Colonic mucosa (tissue), 4 donors: ENCODE results near the gene IL1RL1. TPM values are rescaled to one million over a fixed set of nuclear protein-coding genes. Genes with fewer than 3 reads are reported as not detected.

Source experiments
- DNase-seq: peaks from one replicate; pipeline ENCODE4 v3.0.0-alpha.2; 2020
- H3K27ac ChIP-seq: fragments of 200-600 bp; one replicate; pipeline ENCODE4 v1.8.0; 2021
- H3K27me3 ChIP-seq: fragments of 200-600 bp; one replicate; pipeline ENCODE4 v1.8.0; 2021
- H3K36me3 ChIP-seq: fragments of 200-600 bp; one replicate; pipeline ENCODE4 v1.8.0; 2021
- H3K4me1 ChIP-seq: fragments of 200-600 bp; one replicate; pipeline ENCODE4 v1.8.0; 2021; ENCODE audit warnings: mild to moderate bottlenecking
- H3K4me3 ChIP-seq: fragments of 200-600 bp; one replicate; pipeline ENCODE4 v1.8.0; 2021
- H3K9ac ChIP-seq, 2 donors: one replicate each; pipeline ENCODE4 v1.7.0; 2013; ENCODE audit warnings: control low read depth in 2 of 2, low read depth in 2 of 2, low read length in 2 of 2
- H3K9me3 ChIP-seq: fragments of 200-600 bp; one replicate; pipeline ENCODE4 v1.8.0; 2021
- intact Hi-C: fragments of 100-400 bp; cut with DNase I; formaldehyde crosslinking; loops from one replicate; pipeline ENCODE4 v1.14.1; 2022
- total RNA-seq, 2 donors: library from RNA; stranded (reverse); fragmentation: NEBNext Ultra II Directional in 1 of 2; extraction: Animal tissue kit (Norgen Biotek cat#: 25700) in 1 of 2; gene quantifications; one replicate each; pipeline ENCODE4 v1.2.1, GENCODE V29; 2021
- TF ChIP-seq, protein P1 (sequence below): fragments of 200-600 bp; IDR thresholded peaks from one replicate; pipeline ENCODE4 v1.8.0; 2022; ENCODE audit warnings: antibody characterized with exemption, mild to moderate bottlenecking
- donor health status: healthy.
- donor health status: DM: no; HTN: no; CAD: no.
- donor health status: DM: no; HTN: no; CAD: no.

Gene IL1RL1
- total RNA-seq, 2 donors from 2014 or later, result 1.2 to 2.1 TPM

GRCh38 chr2:102306125-102306524 is 5.2 kb upstream of the IL1RL1 start:
- Histone ChIP-seq H3K27ac (no peak overlapping the region), H3K27me3 (no peaks in the 10 kb centered on the region), H3K4me1 (no peaks in the 10 kb centered on the region), H3K9me3 (no peaks in the 10 kb centered on the region), H3K36me3 (no peaks in the 10 kb centered on the region), H3K4me3 (no peak overlapping the region), H3K9ac (no peak overlapping the region)
- intact Hi-C loops, result no loop called here
- TF ChIP-seq, protein P1, sequence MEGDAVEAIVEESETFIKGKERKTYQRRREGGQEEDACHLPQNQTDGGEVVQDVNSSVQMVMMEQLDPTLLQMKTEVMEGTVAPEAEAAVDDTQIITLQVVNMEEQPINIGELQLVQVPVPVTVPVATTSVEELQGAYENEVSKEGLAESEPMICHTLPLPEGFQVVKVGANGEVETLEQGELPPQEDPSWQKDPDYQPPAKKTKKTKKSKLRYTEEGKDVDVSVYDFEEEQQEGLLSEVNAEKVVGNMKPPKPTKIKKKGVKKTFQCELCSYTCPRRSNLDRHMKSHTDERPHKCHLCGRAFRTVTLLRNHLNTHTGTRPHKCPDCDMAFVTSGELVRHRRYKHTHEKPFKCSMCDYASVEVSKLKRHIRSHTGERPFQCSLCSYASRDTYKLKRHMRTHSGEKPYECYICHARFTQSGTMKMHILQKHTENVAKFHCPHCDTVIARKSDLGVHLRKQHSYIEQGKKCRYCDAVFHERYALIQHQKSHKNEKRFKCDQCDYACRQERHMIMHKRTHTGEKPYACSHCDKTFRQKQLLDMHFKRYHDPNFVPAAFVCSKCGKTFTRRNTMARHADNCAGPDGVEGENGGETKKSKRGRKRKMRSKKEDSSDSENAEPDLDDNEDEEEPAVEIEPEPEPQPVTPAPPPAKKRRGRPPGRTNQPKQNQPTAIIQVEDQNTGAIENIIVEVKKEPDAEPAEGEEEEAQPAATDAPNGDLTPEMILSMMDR, result no peak
- DNase-seq, result no peak

DNA sequence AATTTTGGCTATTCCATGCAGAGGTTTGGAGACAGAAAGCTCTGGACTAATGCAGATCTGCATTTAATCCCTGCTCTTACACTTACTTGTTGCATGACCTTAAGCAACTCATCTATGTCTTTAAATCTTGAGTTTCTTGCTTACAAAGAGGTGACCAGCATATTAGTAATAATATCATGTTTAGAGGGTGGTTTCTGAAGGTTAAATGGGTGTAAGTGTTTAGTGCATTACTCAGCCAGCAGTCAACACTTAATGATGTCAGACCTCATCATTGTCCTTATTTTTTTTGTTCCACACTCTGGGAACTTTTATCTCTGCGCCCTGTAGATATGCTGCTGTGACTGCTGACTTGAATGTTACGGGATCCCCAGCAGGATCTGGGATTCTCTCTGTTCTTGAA is 1.7 kb downstream of the IL1RL1 start:
- TF ChIP-seq, protein P1, result no peak
- no peaks in the 10 kb centered on the region for H3K9me3 ChIP-seq
- no peak for DNase-seq
- no peak overlapping the region for H3K27ac ChIP-seq
- intact Hi-C loops, result no loop called here
- H3K36me3 ChIP-seq, result no peaks in the 10 kb centered on the region
- H3K4me3 ChIP-seq, result no peak overlapping the region
- peaks cover 3% of the 10 kb centered on the region for H3K4me1 ChIP-seq
- no peaks in the 10 kb centered on the region for H3K27me3 ChIP-seq
- no peak overlapping the region for H3K9ac ChIP-seq

GRCh38 chr2:102313471-102313870 is 2.1 kb downstream of the IL1RL1 start:
- no peak for DNase-seq
- no peaks in the 10 kb centered on the region for H3K27me3 ChIP-seq
- H3K4me3 ChIP-seq, result no peak overlapping the region
- no peak overlapping the region for H3K27ac ChIP-seq
- TF ChIP-seq, protein P1, result no peak
- no peak overlapping the region for H3K9ac ChIP-seq
- H3K36me3 ChIP-seq, result no peaks in the 10 kb centered on the region
- H3K4me1 ChIP-seq, result peaks cover 3% of the 10 kb centered on the region
- H3K9me3 ChIP-seq, result no peaks in the 10 kb centered on the region
- intact Hi-C loops, result no loop called here

- intact Hi-C loops, result no loop called here
- Histone ChIP-seq H3K4me3 (no peak overlapping the region), H3K27ac (no peak overlapping the region), H3K9ac (no peak overlapping the region), H3K4me1 (peaks cover 3% of the 10 kb centered on the region), H3K36me3 (no peaks in the 10 kb centered on the region), H3K9me3 (no peaks in the 10 kb centered on the region), H3K27me3 (no peaks in the 10 kb centered on the region)
- TF ChIP-seq, protein P1, result no peak
- DNase-seq, result no peak
These were observed 2.6 kb downstream of the IL1RL1 start for GRCh38 chr2:102313950-102314349.

DNA sequence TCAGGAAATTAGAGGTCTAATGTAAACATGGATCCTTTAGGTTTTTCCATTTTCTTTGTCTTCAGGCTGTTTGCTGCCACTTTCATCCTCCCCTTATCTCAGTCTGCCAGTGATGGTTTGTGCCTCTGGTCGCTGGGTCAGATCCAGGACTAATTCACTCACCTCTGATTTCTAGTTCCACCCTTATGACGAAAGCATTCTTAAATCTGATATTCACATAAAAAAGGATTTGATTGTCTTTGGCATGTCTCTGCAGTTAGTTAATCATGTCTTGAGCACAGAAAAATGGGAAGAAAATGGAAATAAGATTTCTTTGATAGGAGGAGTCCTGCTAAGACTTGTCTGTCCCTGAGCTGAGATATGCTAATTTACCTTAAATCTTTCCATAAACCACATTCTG is 4.6 kb downstream of the IL1RL1 start:
- no peak overlapping the region for H3K27ac ChIP-seq
- intact Hi-C loops, result no loop called here
- TF ChIP-seq, protein P1, result no peak
- H3K27me3 ChIP-seq, result no peaks in the 10 kb centered on the region
- no peak for DNase-seq
- H3K9ac ChIP-seq, result no peak overlapping the region
- peaks cover 3% of the 10 kb centered on the region for H3K4me1 ChIP-seq
- H3K36me3 ChIP-seq, result no peaks in the 10 kb centered on the region
- no peaks in the 10 kb centered on the region for H3K9me3 ChIP-seq
- H3K4me3 ChIP-seq, result no peak overlapping the region

GRCh38 chr2:102317715-102318114 is 6.4 kb downstream of the IL1RL1 start:
- no peak overlapping the region for H3K9ac ChIP-seq
- no peak overlapping the region for H3K4me3 ChIP-seq
- DNase-seq, result no peak
- H3K27me3 ChIP-seq, result no peaks in the 10 kb centered on the region
- H3K9me3 ChIP-seq, result no peaks in the 10 kb centered on the region
- H3K36me3 ChIP-seq, result no peaks in the 10 kb centered on the region
- H3K4me1 ChIP-seq, result peaks cover 3% of the 10 kb centered on the region
- no peak overlapping the region for H3K27ac ChIP-seq
- intact Hi-C loops, result no loop called here
- TF ChIP-seq, protein P1, result no peak
